Activated CD4-positive, alpha-beta T cell treated with anti-CD3 and anti-CD28 coated beads, Interleukin-2, amount 10 ng/mL, durations not matched to agents 7 days and 5 days (primary cell): ENCODE results near the gene GRM1. TPM values are rescaled to one million over a fixed set of nuclear protein-coding genes. Genes with fewer than 3 reads are reported as not detected.

ENCODE experiments used
- CTCF ChIA-PET: fragments of 350-600 bp; sonication (Branson Sonifier 250); formaldehyde crosslinking; loops from one replicate; lab custom pipeline; 2021; ENCODE audit warnings: antibody characterized with exemption; lab: Charles Lee
- POLR2A ChIA-PET: fragments of 350-600 bp; sonication (Branson Sonifier 250); formaldehyde crosslinking; loops from one replicate; lab custom pipeline; 2021; ENCODE audit warnings: antibody characterized with exemption; lab: Charles Lee
- DNase-seq: peaks from one replicate; pipeline ENCODE4 v3.0.0-alpha.2; 2020
- H3K27ac Mint-ChIP-seq: one replicate; pipeline ENCODE4 v1.8.0; 2021; ENCODE audit warnings: mild to moderate bottlenecking, moderate library complexity, mixed read lengths
- H3K27me3 Mint-ChIP-seq: one replicate; pipeline ENCODE4 v1.8.0; 2021; ENCODE audit warnings: mixed read lengths
- H3K36me3 Mint-ChIP-seq: one replicate; pipeline ENCODE4 v1.8.0; 2021; ENCODE audit warnings: low read depth, mixed read lengths
- H3K4me1 Mint-ChIP-seq: one replicate; pipeline ENCODE4 v1.8.0; 2021; ENCODE audit warnings: mixed read lengths
- H3K4me3 Mint-ChIP-seq: one replicate; pipeline ENCODE4 v1.8.0; 2021; ENCODE audit warnings: mild to moderate bottlenecking, moderate library complexity, mixed read lengths
- H3K9me3 Mint-ChIP-seq: one replicate; pipeline ENCODE4 v1.8.0; 2021; ENCODE audit warnings: mixed read lengths
- total RNA-seq, 2 experiments: library from RNA; stranded (reverse); gene quantifications; one replicate each; pipeline ENCODE4 v1.2.3, GENCODE V29; 2021

GRM1 gene
- total RNA-seq, 2 experiments from 2014 or later: not detected

DNA sequence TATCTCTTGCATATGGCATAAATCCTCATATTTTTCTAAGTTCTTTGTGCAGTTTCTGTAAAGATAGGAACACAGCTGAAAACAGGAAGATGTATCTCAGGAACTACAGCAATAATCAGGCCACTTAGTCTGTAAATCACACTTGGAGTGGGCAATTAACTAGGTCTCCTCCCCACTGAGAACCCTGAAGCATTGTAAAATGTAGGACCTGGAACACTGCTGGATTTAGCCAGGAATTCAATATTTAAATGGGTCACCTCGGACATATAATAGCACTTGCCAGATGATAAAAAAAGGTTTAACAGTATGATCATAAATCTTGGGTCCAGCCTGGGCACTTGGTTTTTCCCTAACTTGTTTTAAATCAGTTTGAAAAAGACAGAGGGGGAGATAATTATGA, 155.0 kb downstream of the GRM1 start:
- CTCF ChIA-PET: no interaction called here
- Mint-ChIP-seq H3K36me3 (no peaks in the 10 kb centered on the region), H3K9me3 (no peaks in the 10 kb centered on the region), H3K27ac (no peak overlapping the region), H3K4me1 (no peaks in the 10 kb centered on the region), H3K4me3 (no peak overlapping the region), H3K27me3 (no peaks in the 10 kb centered on the region)
- POLR2A ChIA-PET: no interaction called here
- DNase-seq: no peak

DNA sequence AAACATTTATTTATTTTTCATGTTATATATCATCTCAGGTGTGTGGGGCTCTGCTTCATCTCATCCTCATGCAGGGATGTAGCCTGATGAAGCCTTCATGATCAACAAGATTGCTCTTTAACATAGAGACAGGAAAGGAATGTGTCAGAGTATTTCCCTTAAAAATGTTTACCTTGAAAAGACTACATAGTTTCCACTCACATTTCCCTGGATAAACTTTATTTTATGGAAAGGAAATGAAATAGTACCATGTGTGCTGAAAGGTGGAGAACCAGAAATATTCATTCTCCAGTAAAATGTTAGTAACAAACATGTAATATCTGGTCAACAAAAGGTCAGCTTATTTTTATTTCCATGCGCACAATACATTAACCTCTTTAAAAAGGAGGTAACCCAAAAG, 155.8 kb downstream of the GRM1 start:
- H3K4me3 Mint-ChIP-seq: no peak overlapping the region
- no peaks in the 10 kb centered on the region for H3K36me3 Mint-ChIP-seq
- H3K9me3 Mint-ChIP-seq: no peaks in the 10 kb centered on the region
- no peak overlapping the region for H3K27ac Mint-ChIP-seq
- CTCF ChIA-PET: no interaction called here
- DNase-seq: no peak
- POLR2A ChIA-PET: no interaction called here
- H3K27me3 Mint-ChIP-seq: no peaks in the 10 kb centered on the region
- no peaks in the 10 kb centered on the region for H3K4me1 Mint-ChIP-seq

DNA sequence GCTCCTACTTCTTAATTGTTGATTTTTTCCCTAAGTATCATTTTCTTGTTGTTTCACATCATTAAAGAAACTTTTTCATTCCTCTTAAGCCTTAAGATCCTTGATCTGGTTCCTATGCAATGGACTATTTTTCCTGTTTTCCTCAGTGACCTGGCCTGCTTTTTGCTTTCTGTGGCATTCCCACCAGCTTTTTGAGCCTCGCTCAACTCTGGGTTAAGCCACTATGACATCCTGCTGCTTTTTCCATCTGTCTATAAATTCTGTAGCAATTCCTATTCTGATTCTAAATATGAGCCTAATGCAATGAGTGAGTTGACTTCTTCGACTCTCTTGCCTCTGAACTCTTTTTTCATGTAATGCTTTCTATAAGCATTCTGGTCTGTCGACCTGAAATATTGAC, 160.3 kb downstream of the GRM1 start:
- ChIA-PET CTCF (interaction anchor here (0.7 kb wide), 1 partner anchor 281 kb away, joined by 3 read pairs; no protein-coding TSS in a partner anchor), POLR2A (no interaction called here)
- Mint-ChIP-seq H3K36me3 (no peaks in the 10 kb centered on the region), H3K4me3 (no peak overlapping the region), H3K27ac (no peak overlapping the region), H3K27me3 (no peaks in the 10 kb centered on the region), H3K4me1 (no peaks in the 10 kb centered on the region), H3K9me3 (no peaks in the 10 kb centered on the region)
- no peak for DNase-seq

DNA sequence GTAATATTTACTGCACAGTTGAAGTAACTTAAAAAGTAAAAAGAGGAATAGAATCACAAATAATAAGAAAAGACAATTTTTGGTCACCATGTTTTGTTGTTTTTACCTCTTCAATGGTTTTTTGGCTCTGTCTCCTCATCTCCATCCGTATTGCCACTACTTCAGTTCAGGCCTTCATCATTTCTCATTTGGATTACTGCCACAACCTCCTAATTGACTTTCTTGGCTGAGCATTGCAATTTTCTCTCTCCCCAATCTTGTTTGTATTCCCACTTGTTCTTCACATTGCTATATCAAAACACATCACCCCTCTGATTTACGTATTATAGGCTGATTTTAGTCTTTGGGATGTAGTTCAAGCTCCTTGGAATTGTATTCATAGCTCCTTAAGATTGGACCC, 161.7 kb downstream of the GRM1 start:
- Mint-ChIP-seq H3K4me1 (no peaks in the 10 kb centered on the region), H3K4me3 (no peak overlapping the region), H3K36me3 (no peaks in the 10 kb centered on the region), H3K9me3 (no peaks in the 10 kb centered on the region), H3K27ac (no peak overlapping the region), H3K27me3 (no peaks in the 10 kb centered on the region)
- ChIA-PET CTCF (no interaction called here), POLR2A (no interaction called here)
- no peak for DNase-seq

DNA sequence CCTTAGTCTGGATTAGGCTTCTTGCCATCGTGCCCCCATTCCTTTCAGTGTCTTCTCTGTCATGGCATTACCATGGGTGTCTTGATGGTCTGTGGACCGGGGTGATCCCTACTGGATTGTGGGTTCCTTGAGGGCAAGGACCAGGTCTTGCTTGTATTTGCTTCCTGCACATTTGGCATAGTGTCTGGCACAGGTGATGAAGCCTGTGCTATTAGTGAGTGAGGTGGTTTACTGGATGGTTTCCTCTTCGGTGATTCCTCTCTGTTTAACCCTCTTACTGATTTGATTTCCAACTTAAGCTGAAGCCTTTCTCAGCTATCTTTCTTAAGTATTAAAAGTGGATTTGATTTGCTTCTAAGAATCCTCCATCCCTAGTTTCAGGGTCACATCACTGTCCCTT, 162.3 kb downstream of the GRM1 start:
- H3K9me3 Mint-ChIP-seq: no peaks in the 10 kb centered on the region
- no peaks in the 10 kb centered on the region for H3K4me1 Mint-ChIP-seq
- ChIA-PET CTCF (no interaction called here), POLR2A (no interaction called here)
- DNase-seq: no peak
- no peaks in the 10 kb centered on the region for H3K27me3 Mint-ChIP-seq
- no peak overlapping the region for H3K27ac Mint-ChIP-seq
- no peaks in the 10 kb centered on the region for H3K36me3 Mint-ChIP-seq
- H3K4me3 Mint-ChIP-seq: no peak overlapping the region

DNA sequence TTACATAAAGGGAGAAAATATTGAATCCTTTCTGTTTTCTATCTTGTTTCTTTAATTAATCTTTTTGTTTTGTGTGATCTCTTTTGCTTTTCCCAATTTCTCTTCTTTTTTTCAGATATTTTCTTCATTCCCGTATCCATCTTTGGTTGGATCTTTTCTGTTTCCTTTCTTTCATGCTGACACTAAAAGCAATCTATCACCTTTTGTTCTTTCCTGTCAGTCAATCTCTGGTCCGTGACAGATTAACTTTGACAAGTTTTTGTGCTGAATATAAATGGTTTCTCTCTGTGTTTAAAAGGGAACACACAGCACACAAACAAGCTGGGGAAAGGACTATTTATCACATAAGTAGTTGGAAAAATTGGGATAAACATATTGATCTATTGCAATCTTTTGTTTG, 162.8 kb downstream of the GRM1 start:
- DNase-seq: no peak
- no peaks in the 10 kb centered on the region for H3K27me3 Mint-ChIP-seq
- H3K4me1 Mint-ChIP-seq: no peaks in the 10 kb centered on the region
- H3K27ac Mint-ChIP-seq: no peak overlapping the region
- no peaks in the 10 kb centered on the region for H3K36me3 Mint-ChIP-seq
- H3K4me3 Mint-ChIP-seq: no peak overlapping the region
- ChIA-PET CTCF (no interaction called here), POLR2A (no interaction called here)
- H3K9me3 Mint-ChIP-seq: no peaks in the 10 kb centered on the region

DNA sequence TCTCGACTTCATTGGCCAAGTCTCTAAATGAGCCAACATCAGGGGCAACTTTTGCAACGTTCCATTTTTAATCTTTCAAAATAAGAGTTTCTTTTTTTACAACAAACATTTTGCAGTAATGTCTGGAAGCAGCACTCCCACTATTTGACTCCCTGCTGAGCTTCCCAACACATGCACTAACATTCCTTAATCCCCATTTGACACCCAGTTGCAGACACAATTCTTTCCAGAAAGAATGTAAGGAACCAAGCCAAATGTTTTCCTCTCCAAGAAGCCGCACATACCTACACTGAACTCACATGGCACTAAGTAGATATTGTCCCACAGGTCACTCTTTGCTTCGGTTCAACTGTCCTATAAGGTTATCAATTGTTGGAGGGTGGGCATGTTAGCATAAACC, 165.6 kb downstream of the GRM1 start:
- no peak for DNase-seq
- H3K27me3 Mint-ChIP-seq: no peaks in the 10 kb centered on the region
- no peaks in the 10 kb centered on the region for H3K36me3 Mint-ChIP-seq
- no peaks in the 10 kb centered on the region for H3K4me1 Mint-ChIP-seq
- no peak overlapping the region for H3K27ac Mint-ChIP-seq
- H3K9me3 Mint-ChIP-seq: no peaks in the 10 kb centered on the region
- CTCF ChIA-PET: no interaction called here
- H3K4me3 Mint-ChIP-seq: no peak overlapping the region
- POLR2A ChIA-PET: no interaction called here

DNA sequence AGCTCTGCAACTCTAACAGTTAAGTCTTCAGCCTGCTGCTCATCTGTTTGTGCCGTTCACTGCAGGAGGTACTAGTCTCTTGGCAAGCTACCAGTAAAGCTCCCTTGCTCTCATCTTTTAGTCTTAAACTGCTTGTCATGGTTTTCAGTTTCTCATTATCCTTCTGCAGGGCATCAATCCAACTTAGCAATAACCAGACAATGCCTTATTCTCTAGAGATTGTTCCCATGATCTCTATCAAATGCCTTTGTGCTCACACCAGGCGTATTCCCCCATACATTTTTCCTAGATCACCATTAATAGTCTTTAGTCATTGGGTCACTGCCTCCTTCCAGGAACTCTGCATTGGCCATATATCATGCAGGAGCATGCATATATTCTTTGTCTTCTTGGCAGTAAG, 171.3 kb downstream of the GRM1 start:
- H3K36me3 Mint-ChIP-seq: no peaks in the 10 kb centered on the region
- POLR2A ChIA-PET: no interaction called here
- no peak overlapping the region for H3K27ac Mint-ChIP-seq
- CTCF ChIA-PET: interaction anchor here (0.6 kb wide), 1 partner anchor 15 kb away, joined by 4 read pairs; no protein-coding TSS in a partner anchor
- no peaks in the 10 kb centered on the region for H3K4me1 Mint-ChIP-seq
- no peaks in the 10 kb centered on the region for H3K9me3 Mint-ChIP-seq
- no peak overlapping the region for H3K4me3 Mint-ChIP-seq
- no peak for DNase-seq
- H3K27me3 Mint-ChIP-seq: no peaks in the 10 kb centered on the region

DNA sequence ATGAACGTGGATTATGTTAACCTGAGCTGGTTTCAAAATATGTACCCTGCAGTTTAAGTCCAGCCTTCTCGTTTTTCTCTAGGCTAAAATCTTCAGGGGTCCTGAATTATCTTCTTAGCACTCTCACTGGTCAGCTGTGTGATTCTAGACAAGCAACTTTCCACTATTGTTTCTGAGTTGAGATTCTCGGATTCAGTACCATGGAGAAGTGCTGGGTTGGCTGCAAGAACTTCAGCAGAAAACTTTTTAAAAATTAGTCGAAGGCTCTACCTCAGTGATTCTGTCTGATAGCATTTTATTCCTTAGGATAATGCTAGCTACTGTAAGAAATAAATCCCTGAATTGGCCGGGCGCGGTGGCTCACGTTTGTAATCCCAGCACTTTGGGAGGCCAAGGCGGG, 173.7 kb downstream of the GRM1 start:
- Mint-ChIP-seq H3K27me3 (no peaks in the 10 kb centered on the region), H3K4me1 (no peaks in the 10 kb centered on the region), H3K9me3 (no peaks in the 10 kb centered on the region), H3K27ac (no peak overlapping the region), H3K4me3 (no peak overlapping the region), H3K36me3 (no peaks in the 10 kb centered on the region)
- no peak for DNase-seq
- ChIA-PET CTCF (no interaction called here), POLR2A (no interaction called here)

DNA sequence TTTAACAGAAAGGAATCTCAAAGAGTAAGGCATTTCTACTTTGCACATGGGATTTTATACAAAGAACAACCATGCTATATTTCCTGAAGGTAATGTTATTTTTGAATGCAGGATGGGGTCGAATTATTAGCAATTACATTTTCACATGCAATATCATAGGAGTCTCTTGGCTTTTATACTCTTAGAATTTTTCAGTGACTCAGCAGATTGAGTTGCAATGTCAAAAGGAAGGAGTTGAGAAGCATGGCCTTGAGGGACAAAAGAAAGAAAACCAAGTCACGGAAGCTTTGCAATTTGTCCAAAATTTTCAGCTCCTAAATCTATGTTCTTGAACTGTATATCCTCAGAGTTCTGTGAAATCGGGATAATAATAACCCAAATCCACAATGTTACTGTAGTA, 181.1 kb downstream of the GRM1 start:
- CTCF ChIA-PET: no interaction called here
- POLR2A ChIA-PET: no interaction called here
- peaks cover 2% of the 10 kb centered on the region for H3K27me3 Mint-ChIP-seq
- no peaks in the 10 kb centered on the region for H3K9me3 Mint-ChIP-seq
- no peak overlapping the region for H3K27ac Mint-ChIP-seq
- H3K36me3 Mint-ChIP-seq: no peaks in the 10 kb centered on the region
- H3K4me1 Mint-ChIP-seq: peaks cover 3% of the 10 kb centered on the region
- no peak overlapping the region for H3K4me3 Mint-ChIP-seq
- DNase-seq: no peak

DNA sequence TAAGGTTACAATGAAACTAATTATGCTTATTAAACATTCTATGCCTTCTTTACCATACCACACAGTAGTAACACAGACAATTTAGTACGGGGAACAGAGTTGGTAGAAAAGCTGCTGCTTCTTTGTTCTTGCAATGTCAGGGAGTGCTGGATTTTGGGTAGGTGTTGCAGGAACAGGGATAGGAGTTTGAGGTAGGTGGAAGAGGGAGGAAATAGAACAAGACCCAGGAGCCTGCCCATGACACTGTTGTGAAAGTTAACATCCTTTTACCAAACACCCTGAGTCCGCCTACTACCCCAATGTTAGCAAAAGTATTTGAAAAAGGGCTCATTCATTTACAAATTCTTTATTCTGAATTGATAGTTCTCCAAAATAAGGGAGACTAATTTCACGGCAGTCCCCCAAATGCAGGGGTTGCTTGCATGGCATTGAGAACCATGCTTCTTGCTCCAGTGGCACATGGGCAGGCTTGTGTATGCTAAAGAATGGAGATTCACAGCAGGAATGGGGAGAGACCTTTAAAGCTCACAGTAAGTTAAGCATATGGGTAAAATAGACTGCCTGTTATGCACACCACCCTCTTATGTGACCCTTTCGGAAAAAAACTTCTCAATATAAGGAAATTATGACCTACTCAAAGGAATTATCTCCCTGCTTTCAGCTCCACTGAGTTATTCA, 181.7 kb downstream of the GRM1 start:
- ChIA-PET POLR2A (no interaction called here), CTCF (no interaction called here)
- Mint-ChIP-seq H3K36me3 (no peaks in the 10 kb centered on the region), H3K27me3 (peaks cover 2% of the 10 kb centered on the region), H3K4me3 (no peak overlapping the region), H3K9me3 (no peaks in the 10 kb centered on the region), H3K4me1 (peaks cover 3% of the 10 kb centered on the region), H3K27ac (no peak overlapping the region)
- no peak for DNase-seq

DNA sequence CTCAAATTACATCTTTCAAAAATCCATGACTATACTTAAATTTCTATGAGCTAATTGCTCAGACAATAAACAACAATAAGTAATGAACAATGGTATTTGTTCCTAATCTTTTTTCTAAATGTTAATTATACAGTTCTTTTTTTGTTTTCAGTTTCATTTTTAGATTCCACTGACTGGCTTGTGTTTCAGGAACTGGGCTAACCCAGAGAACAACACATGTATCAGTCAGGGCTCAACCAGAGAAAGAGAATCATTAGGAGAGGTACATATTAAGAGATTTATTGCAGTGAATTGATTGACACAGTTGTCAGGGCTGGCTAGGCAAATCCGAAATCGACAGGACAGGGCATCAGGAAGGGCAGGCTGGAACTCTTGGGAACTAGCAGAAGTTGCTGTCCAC, 182.8 kb downstream of the GRM1 start:
- H3K27me3 Mint-ChIP-seq: peaks cover 2% of the 10 kb centered on the region
- DNase-seq: no peak
- no peaks in the 10 kb centered on the region for H3K36me3 Mint-ChIP-seq
- no peaks in the 10 kb centered on the region for H3K9me3 Mint-ChIP-seq
- peaks cover 3% of the 10 kb centered on the region for H3K4me1 Mint-ChIP-seq
- no peak overlapping the region for H3K27ac Mint-ChIP-seq
- CTCF ChIA-PET: no interaction called here
- no peak overlapping the region for H3K4me3 Mint-ChIP-seq
- POLR2A ChIA-PET: no interaction called here

DNA sequence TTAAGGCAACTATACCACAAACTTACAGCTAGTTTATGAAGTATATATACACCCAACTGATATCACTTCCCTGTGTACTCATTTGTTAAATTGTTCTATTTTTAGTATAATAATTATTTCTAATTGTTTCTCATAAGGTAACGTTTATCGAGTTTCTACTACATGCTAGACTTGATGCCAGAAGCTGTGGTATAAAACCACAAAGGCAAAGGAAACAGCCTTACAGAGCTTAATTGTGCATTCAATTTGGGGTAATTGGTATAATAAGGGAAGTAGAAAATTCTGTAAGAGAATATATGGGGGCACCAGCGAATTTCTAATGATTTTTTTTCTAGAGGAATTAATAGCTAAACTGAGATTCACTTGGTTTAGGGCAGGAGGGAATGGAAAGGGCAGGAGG, 183.9 kb downstream of the GRM1 start:
- H3K27ac Mint-ChIP-seq: no peak overlapping the region
- H3K4me1 Mint-ChIP-seq: peaks cover 3% of the 10 kb centered on the region
- DNase-seq: no peak
- no peak overlapping the region for H3K4me3 Mint-ChIP-seq
- ChIA-PET CTCF (no interaction called here), POLR2A (no interaction called here)
- no peaks in the 10 kb centered on the region for H3K9me3 Mint-ChIP-seq
- no peaks in the 10 kb centered on the region for H3K36me3 Mint-ChIP-seq
- peaks cover 2% of the 10 kb centered on the region for H3K27me3 Mint-ChIP-seq

DNA sequence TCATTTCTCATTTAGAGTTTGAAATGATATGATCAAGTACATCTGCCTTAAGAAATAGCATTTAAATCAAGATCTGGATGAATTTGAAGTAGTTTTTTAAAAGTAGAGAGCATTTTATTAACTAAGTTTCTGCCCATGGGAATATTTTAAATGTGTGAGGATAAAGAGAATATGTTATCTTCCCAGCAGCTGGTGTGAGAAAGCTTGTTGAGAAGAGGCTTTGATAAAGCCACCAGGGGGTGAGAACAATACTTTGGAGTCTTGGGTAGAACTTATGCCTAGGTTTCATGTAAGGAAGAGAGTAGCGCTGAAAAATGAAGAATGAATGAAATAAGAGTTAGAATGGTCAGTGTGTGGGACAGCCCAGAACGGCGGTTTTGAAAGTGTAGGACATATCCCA, 190.2 kb downstream of the GRM1 start:
- CTCF ChIA-PET: no interaction called here
- Mint-ChIP-seq H3K27me3 (no peaks in the 10 kb centered on the region), H3K27ac (no peak overlapping the region), H3K4me3 (no peak overlapping the region), H3K9me3 (no peaks in the 10 kb centered on the region), H3K4me1 (no peaks in the 10 kb centered on the region), H3K36me3 (no peaks in the 10 kb centered on the region)
- POLR2A ChIA-PET: no interaction called here
- no peak for DNase-seq
